Lower lobe of right lung (tissue), 2 donors: ENCODE data around the gene CNTN4. TPM values are rescaled to one million over a fixed set of nuclear protein-coding genes. Genes with fewer than 3 reads are reported as not detected.

Source experiments
- ATAC-seq, 2 donors: fragments of 200-7000 bp; cut with Tn5 transposase; one replicate each; pipeline ENCODE4 v1.9.1; 2020 to 2022; ENCODE audit warnings: mild to moderate bottlenecking in 2 of 2, moderate library complexity in 2 of 2
- DNase-seq: peaks from one replicate; pipeline ENCODE4 v3.0.0-alpha.2; 2020
- H3K27ac ChIP-seq: fragments of 200-600 bp; one replicate; pipeline ENCODE4 v1.8.0; 2022
- H3K27me3 ChIP-seq: fragments of 200-600 bp; one replicate; pipeline ENCODE4 v1.8.0; 2022; ENCODE audit warnings: low read depth
- H3K36me3 ChIP-seq: fragments of 200-600 bp; one replicate; pipeline ENCODE4 v1.8.0; 2022; ENCODE audit warnings: mild to moderate bottlenecking
- H3K4me1 ChIP-seq: fragments of 200-600 bp; one replicate; pipeline ENCODE4 v1.8.0; 2022
- H3K4me3 ChIP-seq: fragments of 200-600 bp; one replicate; pipeline ENCODE4 v1.8.0; 2022; ENCODE audit warnings: mild to moderate bottlenecking
- H3K9me3 ChIP-seq: fragments of 200-600 bp; one replicate; pipeline ENCODE4 v1.8.0; 2022
- CTCF ChIP-seq: fragments of 200-600 bp; IDR thresholded peaks from one replicate; pipeline ENCODE4 v1.8.0; 2022; ENCODE audit warnings: antibody characterized with exemption, mild to moderate bottlenecking
- intact Hi-C: fragments of 100-400 bp; cut with DNase I; formaldehyde crosslinking; loops from one replicate; pipeline ENCODE4 v1.11.0; 2022
- total RNA-seq: library from RNA; stranded (reverse); fragmentation: NEBNext Ultra II Directional; extraction: Animal tissue kit (Norgen Biotek cat#: 25700); gene quantifications from one replicate; pipeline ENCODE4 v1.2.1, GENCODE V29; 2021
- donor health status: DM: no; HTN: yes; CAD: no; lungs with severe emphysema.

Gene CNTN4
- total RNA-seq, 1 donor from 2014 or later: 10.4 TPM

GRCh38 chr3:3074551-3075257 is 976.0 kb downstream of the CNTN4 start:
- H3K4me1 ChIP-seq: no peaks in the 10 kb centered on the region
- no peaks in the 10 kb centered on the region for H3K36me3 ChIP-seq
- DNase-seq (no peak), ATAC-seq (no peak)
- TF ChIP-seq CTCF: no peak
- no peak overlapping the region for H3K27ac ChIP-seq
- H3K27me3 ChIP-seq: no peaks in the 10 kb centered on the region
- H3K9me3 ChIP-seq: no peaks in the 10 kb centered on the region
- intact Hi-C loops: no loop called here
- H3K4me3 ChIP-seq: no peak overlapping the region

GRCh38 chr3:3080309-3080708 is 981.6 kb downstream of the CNTN4 start:
- Histone ChIP-seq H3K36me3 (no peaks in the 10 kb centered on the region), H3K4me1 (no peaks in the 10 kb centered on the region), H3K27me3 (no peaks in the 10 kb centered on the region), H3K9me3 (no peaks in the 10 kb centered on the region), H3K4me3 (no peak overlapping the region), H3K27ac (no peak overlapping the region)
- DNase-seq (no peak), ATAC-seq (no peak)
- TF ChIP-seq CTCF: no peak
- intact Hi-C loops: no loop called here

DNA sequence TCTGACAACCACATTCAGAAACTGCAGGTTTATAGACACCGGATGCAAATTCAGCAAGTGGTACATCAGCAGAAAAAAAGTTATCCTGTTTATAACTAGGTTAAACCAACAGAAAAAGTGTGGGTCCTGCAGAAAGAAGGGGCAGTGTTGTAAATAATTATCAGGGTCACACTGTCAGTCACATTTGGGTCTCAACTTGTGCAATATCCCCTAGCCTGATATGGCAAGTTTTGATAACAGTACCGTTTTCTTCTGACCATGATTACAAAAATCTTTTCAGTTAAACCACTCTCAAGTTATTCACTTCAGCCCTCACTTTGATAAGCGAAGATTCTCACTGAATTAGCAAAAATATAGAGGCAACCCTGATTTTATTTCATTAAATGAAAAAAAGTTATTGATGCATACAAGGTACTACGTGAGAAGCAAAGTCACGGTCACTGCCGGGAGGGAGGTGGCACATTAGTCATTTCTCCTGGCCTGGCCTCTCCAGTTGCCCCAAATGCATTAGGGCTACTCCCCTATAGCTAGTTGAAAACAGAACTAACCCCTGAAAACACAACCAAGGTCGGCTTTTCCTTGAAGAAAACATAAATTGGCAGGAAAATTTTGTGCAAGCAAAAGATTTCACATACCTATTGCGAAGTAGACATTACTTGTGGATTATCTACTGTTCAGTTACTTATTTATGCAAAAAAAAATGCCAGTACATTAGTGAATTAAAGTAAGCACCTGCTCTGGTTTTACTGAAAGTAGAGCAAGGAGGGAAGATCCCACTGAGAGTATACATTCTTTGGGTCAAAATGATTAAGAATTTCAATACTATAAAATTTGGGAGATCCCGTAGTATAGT is 982.9 kb downstream of the CNTN4 start:
- no peak for TF ChIP-seq CTCF
- H3K27ac ChIP-seq: no peak overlapping the region
- H3K27me3 ChIP-seq: no peaks in the 10 kb centered on the region
- no peak overlapping the region for H3K4me3 ChIP-seq
- no peak for ATAC-seq
- H3K4me1 ChIP-seq: no peaks in the 10 kb centered on the region
- no peaks in the 10 kb centered on the region for H3K36me3 ChIP-seq
- intact Hi-C loops: no loop called here
- no peak for DNase-seq
- no peaks in the 10 kb centered on the region for H3K9me3 ChIP-seq

DNA sequence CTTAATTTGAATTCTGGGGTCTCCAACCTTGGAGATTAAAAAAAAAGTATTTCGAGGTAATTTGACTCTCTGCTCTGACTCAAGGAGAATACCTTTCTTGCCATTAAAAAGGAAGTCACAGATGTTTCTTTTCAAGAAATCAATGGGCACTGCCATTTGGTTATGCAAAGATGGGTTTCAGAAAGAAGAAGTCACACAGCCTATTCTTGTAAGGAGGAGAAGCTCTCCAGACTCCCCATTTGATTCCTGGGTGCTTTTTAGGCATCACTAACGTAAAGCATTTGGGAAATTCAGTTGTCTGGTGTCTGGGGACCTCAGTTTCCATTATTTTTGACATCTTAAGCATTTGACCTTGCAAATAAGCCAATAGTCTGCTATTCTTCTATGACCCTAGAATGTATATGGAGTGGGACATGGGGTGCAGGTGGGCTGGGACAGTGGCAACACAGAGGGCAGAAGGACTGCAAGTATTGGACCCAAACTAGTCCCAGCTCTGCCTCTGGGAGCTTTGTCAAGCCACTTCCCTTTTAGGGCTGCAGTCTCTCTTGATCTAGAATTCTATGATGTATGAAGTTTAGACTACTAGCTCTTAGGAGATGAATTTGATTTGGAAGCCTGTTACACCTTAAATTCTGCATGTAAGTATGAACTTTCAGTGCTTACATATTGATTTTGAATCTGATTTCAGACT is 983.7 kb downstream of the CNTN4 start:
- Histone ChIP-seq H3K9me3 (no peaks in the 10 kb centered on the region), H3K4me1 (no peaks in the 10 kb centered on the region), H3K4me3 (no peak overlapping the region), H3K36me3 (no peaks in the 10 kb centered on the region), H3K27ac (no peak overlapping the region), H3K27me3 (no peaks in the 10 kb centered on the region)
- ATAC-seq (no peak), DNase-seq (no peak)
- no peak for TF ChIP-seq CTCF
- intact Hi-C loops: no loop called here

GRCh38 chr3:3084890-3085289 is 986.2 kb downstream of the CNTN4 start:
- DNase-seq: no peak
- H3K27me3 ChIP-seq: no peaks in the 10 kb centered on the region
- no peaks in the 10 kb centered on the region for H3K4me1 ChIP-seq
- H3K9me3 ChIP-seq: no peaks in the 10 kb centered on the region
- TF ChIP-seq CTCF: no peak
- no peak for ATAC-seq
- no peak overlapping the region for H3K4me3 ChIP-seq
- intact Hi-C loops: no loop called here
- H3K27ac ChIP-seq: no peak overlapping the region
- no peaks in the 10 kb centered on the region for H3K36me3 ChIP-seq
